ENCODE results near the gene MYO9B.

MYO9B gene

DNA sequence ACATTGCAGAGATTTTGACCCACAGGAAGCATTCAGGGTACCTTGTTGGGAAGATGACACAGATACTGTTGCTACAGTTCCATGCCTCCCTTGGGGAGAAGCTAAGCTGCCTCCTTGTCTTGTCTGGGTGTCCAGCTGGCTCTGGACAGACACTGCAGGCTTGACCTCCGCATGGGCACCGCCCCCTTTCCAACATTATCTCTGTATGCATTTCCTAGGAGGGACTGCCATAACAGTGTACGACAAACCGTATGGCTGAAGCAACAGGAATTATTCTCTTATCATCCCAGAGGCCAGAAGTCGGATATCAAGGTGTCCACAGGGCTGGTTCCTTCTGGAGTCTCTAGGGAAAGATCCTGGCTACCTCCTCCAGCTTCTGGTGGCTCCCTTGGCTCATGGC lies 72.6 kb downstream of the MYO9B start:
- Histone ChIP-seq H3K4me3 (ENCODE audit: low read depth in 1 of 2, low read length in 1 of 2) (no peak overlapping the region), H3K9me3 (no peaks in the 10 kb centered on the region), H3K36me3 (peaks cover 68% of the 10 kb centered on the region), H3K27me3 (no peaks in the 10 kb centered on the region), H3K4me1 (ENCODE audit: control insufficient read depth in 1 of 2, insufficient read depth in 1 of 2, low read depth in 1 of 2, low read length in 1 of 2) (no peaks in the 10 kb centered on the region), H3K27ac (peak overlapping the region; percentile 29)
- TF ChIP-seq, protein P1, sequence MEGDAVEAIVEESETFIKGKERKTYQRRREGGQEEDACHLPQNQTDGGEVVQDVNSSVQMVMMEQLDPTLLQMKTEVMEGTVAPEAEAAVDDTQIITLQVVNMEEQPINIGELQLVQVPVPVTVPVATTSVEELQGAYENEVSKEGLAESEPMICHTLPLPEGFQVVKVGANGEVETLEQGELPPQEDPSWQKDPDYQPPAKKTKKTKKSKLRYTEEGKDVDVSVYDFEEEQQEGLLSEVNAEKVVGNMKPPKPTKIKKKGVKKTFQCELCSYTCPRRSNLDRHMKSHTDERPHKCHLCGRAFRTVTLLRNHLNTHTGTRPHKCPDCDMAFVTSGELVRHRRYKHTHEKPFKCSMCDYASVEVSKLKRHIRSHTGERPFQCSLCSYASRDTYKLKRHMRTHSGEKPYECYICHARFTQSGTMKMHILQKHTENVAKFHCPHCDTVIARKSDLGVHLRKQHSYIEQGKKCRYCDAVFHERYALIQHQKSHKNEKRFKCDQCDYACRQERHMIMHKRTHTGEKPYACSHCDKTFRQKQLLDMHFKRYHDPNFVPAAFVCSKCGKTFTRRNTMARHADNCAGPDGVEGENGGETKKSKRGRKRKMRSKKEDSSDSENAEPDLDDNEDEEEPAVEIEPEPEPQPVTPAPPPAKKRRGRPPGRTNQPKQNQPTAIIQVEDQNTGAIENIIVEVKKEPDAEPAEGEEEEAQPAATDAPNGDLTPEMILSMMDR (IDR thresholded peaks at IDR 0.05), result no peak

DNA sequence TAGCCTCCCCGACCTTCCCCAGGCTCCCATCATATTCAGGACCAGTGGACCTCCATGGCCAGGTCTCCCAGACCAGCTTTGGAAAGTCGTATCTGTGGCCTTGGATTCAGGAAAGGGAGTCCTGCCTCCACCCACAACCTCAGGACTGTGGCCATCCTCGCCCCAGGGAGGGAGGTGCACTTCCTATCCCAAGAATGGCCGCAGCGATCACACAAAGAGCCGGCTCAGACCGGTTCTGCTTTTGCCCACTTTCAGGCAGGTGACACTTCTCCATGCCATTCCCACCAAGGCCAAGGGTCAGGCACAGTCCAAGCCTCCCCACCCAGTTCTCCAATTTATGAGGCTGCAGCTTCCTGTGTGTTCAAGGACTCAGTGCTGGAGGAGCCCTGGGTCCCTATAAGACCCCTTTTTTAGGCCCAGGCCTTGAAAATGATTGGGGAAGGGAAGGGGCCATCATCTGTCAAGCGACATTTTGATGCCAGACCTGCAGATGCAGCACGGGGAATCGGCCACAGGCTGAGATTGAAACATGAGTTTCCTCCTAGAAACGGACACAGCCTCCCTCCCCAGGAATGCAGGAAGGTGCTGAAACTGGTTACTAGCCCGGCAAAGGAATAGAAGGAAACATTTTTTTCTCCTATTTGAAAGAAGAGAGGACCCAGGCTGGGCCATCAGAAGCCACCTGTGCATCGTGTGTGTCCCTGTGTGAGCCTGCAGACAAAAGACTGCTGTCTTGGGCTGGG lies 74.0 kb downstream of the MYO9B start:
- no peaks in the 10 kb centered on the region for H3K4me1 ChIP-seq (ENCODE audit: control insufficient read depth in 1 of 2, insufficient read depth in 1 of 2, low read depth in 1 of 2, low read length in 1 of 2)
- peak overlapping the region; percentile 36 for H3K27ac ChIP-seq
- TF ChIP-seq, protein P1 (IDR thresholded peaks at IDR 0.05), result no peak
- no peak overlapping the region for H3K4me3 ChIP-seq (ENCODE audit: low read depth in 1 of 2, low read length in 1 of 2)
- H3K27me3 ChIP-seq, result no peaks in the 10 kb centered on the region
- H3K9me3 ChIP-seq, result no peaks in the 10 kb centered on the region
- peaks cover 79% of the 10 kb centered on the region for H3K36me3 ChIP-seq

DNA sequence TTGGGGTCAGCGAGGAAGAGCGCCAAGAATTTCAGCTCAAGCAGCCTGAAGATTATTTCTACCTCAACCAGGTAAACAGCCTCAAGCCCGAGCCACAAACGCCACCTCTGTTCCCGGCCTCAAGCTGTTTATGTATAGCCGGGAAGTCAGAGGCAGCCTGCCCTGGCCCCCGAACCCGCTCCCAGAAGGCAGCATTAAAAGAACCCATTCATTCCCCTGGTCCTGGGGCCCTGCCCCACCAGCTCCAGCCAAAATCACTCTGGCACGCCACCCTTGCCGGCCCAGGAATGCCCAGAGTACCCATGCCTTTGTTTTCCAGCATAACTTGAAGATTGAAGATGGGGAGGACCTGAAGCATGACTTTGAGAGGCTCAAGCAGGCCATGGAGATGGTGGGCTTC lies 78.4 kb downstream of the MYO9B start:
- H3K9me3 ChIP-seq, result no peaks in the 10 kb centered on the region
- no peaks in the 10 kb centered on the region for H3K27me3 ChIP-seq
- peaks cover 19 to 21% of the 10 kb centered on the region in 2 experiments for H3K4me1 ChIP-seq (ENCODE audit: control insufficient read depth in 1 of 2, insufficient read depth in 1 of 2, low read depth in 1 of 2, low read length in 1 of 2)
- H3K27ac ChIP-seq, result peak overlapping the region; percentile 97
- TF ChIP-seq, protein P1 (IDR thresholded peaks at IDR 0.05), result no peak
- H3K36me3 ChIP-seq, result peaks cover 84% of the 10 kb centered on the region
- no peak overlapping the region for H3K4me3 ChIP-seq (ENCODE audit: low read depth in 1 of 2, low read length in 1 of 2)

DNA sequence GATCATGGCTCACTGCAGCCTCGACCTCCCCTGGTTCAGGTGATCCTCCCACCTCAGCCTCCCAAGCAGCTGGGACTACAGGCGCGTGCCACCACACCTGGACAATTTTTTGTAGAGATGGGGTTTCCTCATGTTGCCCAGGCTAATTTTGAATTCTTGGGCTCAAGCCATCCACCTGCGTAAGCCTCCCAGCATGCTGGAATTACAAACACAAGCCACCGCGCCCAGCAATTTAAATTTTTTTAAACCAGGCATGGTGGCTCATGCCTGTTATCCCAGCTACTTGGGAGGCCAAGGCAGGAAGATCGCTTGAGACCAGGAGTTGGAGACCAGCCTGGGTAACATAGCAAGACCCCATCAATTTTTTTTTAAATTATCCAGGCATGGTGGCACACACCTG lies 79.7 kb downstream of the MYO9B start:
- H3K4me3 ChIP-seq (ENCODE audit: low read depth in 1 of 2, low read length in 1 of 2), result no peak overlapping the region
- TF ChIP-seq, protein P1 (IDR thresholded peaks at IDR 0.05), result no peak
- H3K4me1 ChIP-seq (ENCODE audit: control insufficient read depth in 1 of 2, insufficient read depth in 1 of 2, low read depth in 1 of 2, low read length in 1 of 2), result peaks cover 19 to 21% of the 10 kb centered on the region in 2 experiments
- no peaks in the 10 kb centered on the region for H3K9me3 ChIP-seq
- peaks cover 84% of the 10 kb centered on the region for H3K36me3 ChIP-seq
- peak overlapping the region; percentile 97 for H3K27ac ChIP-seq
- no peaks in the 10 kb centered on the region for H3K27me3 ChIP-seq

DNA sequence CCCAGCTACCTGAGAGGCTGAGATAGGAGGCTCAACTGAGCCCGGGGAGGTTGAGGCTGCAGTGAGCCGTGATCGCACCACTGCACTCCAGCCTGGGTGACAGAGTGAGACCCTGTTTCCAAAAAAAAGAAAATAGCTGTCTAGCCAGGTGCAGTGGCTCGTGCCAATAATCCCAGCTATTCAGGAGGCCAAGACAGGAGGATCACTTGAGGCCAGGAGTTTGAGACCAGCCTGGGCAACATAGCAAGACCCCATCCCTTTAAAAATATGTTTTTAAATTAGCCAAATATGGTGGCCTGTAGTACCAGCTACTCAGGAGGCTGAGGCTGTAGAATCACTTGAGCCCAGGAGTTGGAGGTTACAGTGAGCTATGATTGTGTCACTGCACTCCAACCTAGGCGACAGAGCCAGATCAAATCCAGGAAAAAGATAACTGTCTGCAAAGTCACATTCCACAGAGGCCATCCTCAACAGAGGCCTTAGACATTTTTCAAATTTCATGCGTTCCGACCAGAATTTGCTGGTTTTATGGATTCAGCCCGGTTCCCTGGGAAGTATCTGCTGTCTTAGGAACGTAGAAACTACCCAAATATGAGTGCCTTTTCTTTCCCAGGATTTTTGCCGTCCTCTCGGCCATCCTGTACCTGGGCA lies 80.8 kb downstream of the MYO9B start:
- peaks cover 90% of the 10 kb centered on the region for H3K36me3 ChIP-seq
- TF ChIP-seq, protein P1 (IDR thresholded peaks at IDR 0.05), result no peak
- H3K9me3 ChIP-seq, result no peaks in the 10 kb centered on the region
- H3K27me3 ChIP-seq, result no peaks in the 10 kb centered on the region
- peak overlapping the region; percentile 97 for H3K27ac ChIP-seq
- no peak overlapping the region for H3K4me3 ChIP-seq (ENCODE audit: low read depth in 1 of 2, low read length in 1 of 2)
- H3K4me1 ChIP-seq (ENCODE audit: control insufficient read depth in 1 of 2, insufficient read depth in 1 of 2, low read depth in 1 of 2, low read length in 1 of 2), result peaks cover 19 to 21% of the 10 kb centered on the region in 2 experiments

Data from neutrophil (primary cell).